Measurements from ENCODE around the gene SLC43A2. TPM values are rescaled to one million over a fixed set of nuclear protein-coding genes. Genes with fewer than 3 reads are reported as not detected.
A peak's percentile ranks its signal among the peaks of the same experiment; 100 is the strongest.

Gene SLC43A2
- total RNA-seq, 1 experiment from 2014 or later, result 11.0 TPM

- TF ChIP-seq FOXP1 (CRISPR knock-in tag; IDR thresholded peaks at IDR 0.05; ENCODE audit: borderline replicate concordance) (no peak), E2F4 (CRISPR knock-in tag; IDR thresholded peaks at IDR 0.05; ENCODE audit: borderline replicate concordance, low read depth) (no peak), ATF2 (CRISPR knock-in tag; IDR thresholded peaks at IDR 0.05; ENCODE audit: borderline replicate concordance, low read depth) (no peak), ZNF317 (CRISPR knock-in tag; IDR thresholded peaks at IDR 0.05; ENCODE audit: borderline replicate concordance, low read depth) (no peak), E2F1 (CRISPR knock-in tag; IDR thresholded peaks at IDR 0.05) (no peak), SP1 (CRISPR knock-in tag; conservative IDR thresholded peaks at IDR 0.05) (no peak)
Measured at GRCh38 chr17:1620486-1620885, 8.1 kb downstream of the SLC43A2 start (continued).

GRCh38 chr17:1617620-1618174 is 10.9 kb downstream of the SLC43A2 start:
- peak overlapping the region; percentile 79 for H3K27ac Mint-ChIP-seq
- ChIA-PET POLR2A (no interaction called here), CTCF (interaction anchor here (1.2 kb wide), 1 partner anchor 43 kb away, joined by 10 read pairs; no protein-coding TSS in a partner anchor)
- H3K36me3 Mint-ChIP-seq, result peaks cover 3% of the 10 kb centered on the region; the same call in 1 of the 2 replicates
- H3K27me3 Mint-ChIP-seq (ENCODE audit: low read depth), result no peaks in the 10 kb centered on the region
- no peak for DNase-seq (ENCODE audit: low spot score)
- no peak; the same call in 1 of the 2 replicates for ATAC-seq
- no peaks in the 10 kb centered on the region; the same call in 1 of the 2 replicates for H3K4me1 Mint-ChIP-seq
- no peak overlapping the region for H3K4me3 Mint-ChIP-seq
- no peaks in the 10 kb centered on the region for H3K9me3 Mint-ChIP-seq
- no peak for TF ChIP-seq MLX (CRISPR knock-in tag; IDR thresholded peaks at IDR 0.05)
- no peak for TF ChIP-seq ETV6 (CRISPR knock-in tag; IDR thresholded peaks at IDR 0.05)
- no peak for TF ChIP-seq RORB (CRISPR knock-in tag; IDR thresholded peaks at IDR 0.05)
- no peak for TF ChIP-seq ZNF263 (CRISPR knock-in tag; IDR thresholded peaks at IDR 0.05; ENCODE audit: low read depth)
- no peak for TF ChIP-seq FOXP1 (CRISPR knock-in tag; IDR thresholded peaks at IDR 0.05; ENCODE audit: borderline replicate concordance)
- TF ChIP-seq MAX (CRISPR knock-in tag; IDR thresholded peaks at IDR 0.05), result no peak
- no peak for TF ChIP-seq ARID4B (CRISPR knock-in tag; IDR thresholded peaks at IDR 0.05; ENCODE audit: borderline replicate concordance)
- TF ChIP-seq ZBTB21 (CRISPR knock-in tag; IDR thresholded peaks at IDR 0.05; ENCODE audit: borderline replicate concordance), result no peak
- no peak for TF ChIP-seq JAZF1 (CRISPR knock-in tag; IDR thresholded peaks at IDR 0.05)
- no peak for TF ChIP-seq TCF7 (CRISPR knock-in tag; IDR thresholded peaks at IDR 0.05; ENCODE audit: low read depth)
- no peak for TF ChIP-seq ERG (CRISPR knock-in tag; IDR thresholded peaks at IDR 0.05)
- no peak for TF ChIP-seq ZNF281 (CRISPR knock-in tag; IDR thresholded peaks at IDR 0.05)
- no peak for TF ChIP-seq ZNF121 (CRISPR knock-in tag; IDR thresholded peaks at IDR 0.05)
- no peak for TF ChIP-seq E2F5 (CRISPR knock-in tag; IDR thresholded peaks at IDR 0.05)
- TF ChIP-seq MYBL2 (CRISPR knock-in tag; IDR thresholded peaks at IDR 0.05), result no peak
- TF ChIP-seq FOXJ3 (CRISPR knock-in tag; IDR thresholded peaks at IDR 0.05; ENCODE audit: borderline replicate concordance), result no peak
